Cardiac fibroblast (primary cell): ENCODE measurements around the gene IL11.

Experiments
- DNase-seq, 2 donors: peaks; one replicate each; pipeline versions ENCODE4 v3.0.0 to v3.0.0-alpha.2; 2010; ENCODE audit warnings: low read depth in 2 of 2
- H3K4me3 ChIP-seq, 2 donors: replicated peaks in 1 of 2; 1 replicate in 1 of 2; 2 replicates in 1 of 2; pipeline ENCODE4 v1.5.1; 2011; ENCODE audit warnings: low read depth in 2 of 2, low read length in 2 of 2, mild to moderate bottlenecking in 2 of 2, moderate library complexity in 1 of 2
- TF ChIP-seq, protein P1 (sequence below): IDR thresholded peaks from one replicate; pipeline ENCODE4 v1.5.1; 2011; ENCODE audit warnings: low read depth, mild to moderate bottlenecking, low read length, inconsistent platforms

Gene IL11

GRCh38 chr19:55384131-55384919, 14.1 kb upstream of the IL11 start, which contains the start of gene TMEM238:
TSS of gene TMEM238 (minus strand) at chr19:55384292. CDS start at chr19:55384259, 33 bp downstream.
- DNase-seq: no peak
- H3K4me3 ChIP-seq: peak within 1 kb of the TSS; percentile 30 to 97
- TF ChIP-seq, protein P1, sequence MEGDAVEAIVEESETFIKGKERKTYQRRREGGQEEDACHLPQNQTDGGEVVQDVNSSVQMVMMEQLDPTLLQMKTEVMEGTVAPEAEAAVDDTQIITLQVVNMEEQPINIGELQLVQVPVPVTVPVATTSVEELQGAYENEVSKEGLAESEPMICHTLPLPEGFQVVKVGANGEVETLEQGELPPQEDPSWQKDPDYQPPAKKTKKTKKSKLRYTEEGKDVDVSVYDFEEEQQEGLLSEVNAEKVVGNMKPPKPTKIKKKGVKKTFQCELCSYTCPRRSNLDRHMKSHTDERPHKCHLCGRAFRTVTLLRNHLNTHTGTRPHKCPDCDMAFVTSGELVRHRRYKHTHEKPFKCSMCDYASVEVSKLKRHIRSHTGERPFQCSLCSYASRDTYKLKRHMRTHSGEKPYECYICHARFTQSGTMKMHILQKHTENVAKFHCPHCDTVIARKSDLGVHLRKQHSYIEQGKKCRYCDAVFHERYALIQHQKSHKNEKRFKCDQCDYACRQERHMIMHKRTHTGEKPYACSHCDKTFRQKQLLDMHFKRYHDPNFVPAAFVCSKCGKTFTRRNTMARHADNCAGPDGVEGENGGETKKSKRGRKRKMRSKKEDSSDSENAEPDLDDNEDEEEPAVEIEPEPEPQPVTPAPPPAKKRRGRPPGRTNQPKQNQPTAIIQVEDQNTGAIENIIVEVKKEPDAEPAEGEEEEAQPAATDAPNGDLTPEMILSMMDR: no peak

DNA sequence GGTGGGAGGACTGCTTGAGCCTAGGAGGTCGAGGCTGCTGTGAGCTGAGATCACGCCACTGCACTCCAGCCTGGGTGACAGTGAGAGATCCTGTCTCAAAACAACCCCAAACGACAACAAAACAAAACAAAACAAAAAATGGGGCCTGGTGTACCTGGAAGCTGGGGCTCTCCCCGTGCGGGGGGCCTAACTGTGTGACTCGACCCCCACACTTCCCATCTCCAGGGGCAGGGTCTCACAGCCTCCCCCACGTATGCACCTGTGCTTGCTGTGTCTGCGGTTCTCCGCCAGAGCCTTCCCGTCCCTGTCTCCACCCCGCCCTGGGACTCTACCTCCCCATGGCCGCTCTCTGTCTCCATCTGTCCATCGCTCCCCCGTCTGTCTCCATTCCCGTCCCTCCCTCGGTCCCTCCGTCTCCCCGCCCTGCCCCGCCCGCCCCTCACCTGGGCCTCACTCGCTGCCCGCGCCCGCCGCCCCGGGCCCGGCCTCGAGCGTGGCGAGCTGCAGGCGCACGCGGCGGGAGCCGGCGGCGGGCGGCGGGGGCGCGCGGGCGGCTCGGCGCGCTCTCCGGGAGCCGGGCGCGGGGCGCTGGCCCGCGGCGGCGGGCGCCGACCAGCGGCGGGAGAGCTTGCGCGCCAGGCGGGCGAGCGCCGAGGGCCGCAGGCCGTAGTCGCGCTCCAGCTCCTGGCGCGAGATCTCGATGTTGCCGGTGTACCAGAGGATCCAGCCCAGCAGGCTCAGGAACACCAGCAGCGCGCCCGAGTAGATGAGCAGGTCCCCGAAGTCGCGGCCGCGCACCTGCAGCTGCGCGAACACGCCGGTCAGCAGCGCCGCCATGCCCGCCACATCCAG, 13.2 kb upstream of the IL11 start:
- H3K4me3 ChIP-seq: peak overlapping the region; percentile 30 to 46
- DNase-seq: peak; percentile 65 to 70
- TF ChIP-seq, protein P1: no peak

DNA sequence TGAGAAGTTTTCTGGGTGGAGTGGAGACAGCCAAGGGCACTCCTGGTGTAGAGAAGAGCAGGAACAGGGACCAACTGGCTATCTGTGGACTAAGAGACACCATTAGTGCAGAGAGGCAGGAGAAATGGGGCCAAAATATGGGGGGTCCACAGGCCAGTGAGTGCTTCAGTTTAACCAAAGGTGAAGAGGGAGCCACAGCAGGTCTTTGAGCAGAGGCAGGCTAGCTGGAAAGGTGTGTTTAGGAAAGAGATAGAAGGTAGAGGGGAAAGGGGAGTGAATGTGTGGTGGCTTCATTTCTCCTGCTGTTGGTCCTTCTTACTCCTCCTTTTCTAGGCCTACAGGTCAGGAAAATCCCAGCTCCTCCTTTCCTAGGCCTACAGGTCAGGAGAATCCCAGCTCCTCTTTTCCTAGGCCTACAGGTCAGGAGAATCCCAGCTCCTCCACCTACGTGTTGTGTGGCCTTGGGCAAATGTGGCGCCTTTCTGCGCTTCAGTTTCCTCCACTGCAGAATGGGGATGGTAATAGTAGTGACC, 12.3 kb upstream of the IL11 start:
- no peak for DNase-seq
- no peak overlapping the region for H3K4me3 ChIP-seq
- TF ChIP-seq, protein P1: no peak

- TF ChIP-seq, protein P1: no peak
- H3K4me3 ChIP-seq: no peak overlapping the region
- DNase-seq: no peak
Measured at GRCh38 chr19:55382013-55382412, 11.8 kb upstream of the IL11 start.

GRCh38 chr19:55379174-55379573, 8.9 kb upstream of the IL11 start:
- TF ChIP-seq, protein P1: no peak
- no peak for DNase-seq
- no peak overlapping the region for H3K4me3 ChIP-seq

DNA sequence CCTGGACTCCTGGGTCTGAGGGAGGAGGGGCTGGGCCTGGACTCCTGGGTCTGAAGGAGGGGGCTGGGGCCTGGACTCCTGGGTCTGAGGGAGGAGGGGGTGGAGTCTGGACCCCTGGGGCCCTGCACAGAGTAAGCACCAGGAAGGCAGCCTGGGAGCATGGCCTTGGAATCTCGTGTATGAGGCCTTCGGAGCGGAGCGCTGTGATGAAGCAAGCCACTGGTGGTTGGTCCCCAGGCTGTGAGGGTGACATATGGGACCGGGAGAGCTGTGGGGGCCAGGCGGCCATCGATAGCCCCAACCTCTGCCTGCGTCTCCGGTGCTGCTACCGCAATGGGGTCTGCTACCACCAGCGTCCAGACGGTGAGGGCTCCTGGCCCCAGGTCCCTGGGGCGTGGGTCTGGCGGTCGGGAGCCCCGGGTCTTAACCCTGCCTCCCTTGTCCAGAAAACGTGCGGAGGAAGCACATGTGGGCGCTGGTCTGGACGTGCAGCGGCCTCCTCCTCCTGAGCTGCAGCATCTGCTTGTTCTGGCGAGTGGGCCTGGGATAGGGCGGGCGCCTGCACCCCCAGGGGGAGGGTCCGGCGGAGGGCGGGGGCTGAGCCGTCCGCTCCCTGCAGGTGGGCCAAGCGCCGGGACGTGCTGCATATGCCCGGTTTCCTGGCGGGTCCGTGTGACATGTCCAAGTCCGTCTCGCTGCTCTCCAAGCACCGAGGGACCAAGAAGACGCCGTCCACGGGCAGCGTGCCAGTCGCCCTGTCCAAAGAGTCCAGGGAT, 7.3 kb upstream of the IL11 start:
- TF ChIP-seq, protein P1: no peak
- H3K4me3 ChIP-seq: no peak overlapping the region
- no peak for DNase-seq
